HG03520 (cell line): ENCODE data around the gene ADGRL2.

Source experiments
- ATAC-seq: cut with Tn5 transposase; IDR thresholded peaks from one replicate; pipeline ENCODE4 v1.9.1; 2021; ENCODE audit warnings: mild to moderate bottlenecking, moderate library complexity; ENCODE audit not compliant: unreplicated experiment

Gene ADGRL2

DNA sequence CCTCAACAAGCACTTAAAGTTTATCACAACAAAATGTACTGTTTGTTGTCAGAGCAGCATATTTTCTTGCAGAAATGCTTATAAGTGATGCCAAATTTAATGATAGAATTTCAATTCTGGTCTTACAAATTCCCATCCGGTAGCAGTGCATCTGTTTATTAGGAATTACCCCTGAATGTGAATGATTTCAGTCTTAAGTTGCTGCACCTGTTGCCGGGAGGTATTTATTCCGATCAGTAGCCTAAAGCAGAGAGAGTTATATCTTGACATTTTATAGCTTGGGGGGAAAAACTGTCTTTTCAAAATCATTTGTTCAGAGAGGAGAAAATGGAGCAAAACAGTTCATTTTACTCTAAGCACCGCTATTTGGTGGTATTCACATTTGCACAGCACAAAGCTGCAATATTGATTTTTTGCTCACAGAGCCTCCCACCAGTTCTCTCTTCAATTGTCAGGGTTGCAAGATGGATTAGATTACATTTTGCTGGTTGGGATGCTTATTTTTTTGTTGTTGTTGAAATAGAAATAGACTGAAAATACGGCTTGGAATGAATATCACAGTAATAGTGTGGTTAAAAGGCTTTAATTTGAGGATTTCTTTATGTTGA, 98.6 kb downstream of the ADGRL2 start:
- no peak for ATAC-seq

DNA sequence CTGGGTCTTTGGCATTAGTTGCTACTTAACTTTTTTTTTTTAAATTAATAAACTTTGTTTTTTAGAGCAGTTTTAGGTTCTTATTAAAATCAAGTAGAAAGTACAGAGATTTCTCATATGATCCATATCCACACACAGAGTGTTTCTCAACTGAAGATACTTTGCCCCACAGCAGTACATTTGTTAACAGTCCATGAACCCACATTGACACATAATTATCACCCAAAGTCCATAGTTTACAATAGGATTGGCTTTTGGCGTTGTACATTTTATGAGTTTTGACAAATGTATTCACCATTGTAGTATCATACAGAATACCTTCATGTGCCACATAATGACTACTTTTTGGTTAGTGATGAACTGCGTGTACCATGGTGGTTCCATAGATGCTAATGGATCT, 106.8 kb downstream of the ADGRL2 start:
- no peak for ATAC-seq

DNA sequence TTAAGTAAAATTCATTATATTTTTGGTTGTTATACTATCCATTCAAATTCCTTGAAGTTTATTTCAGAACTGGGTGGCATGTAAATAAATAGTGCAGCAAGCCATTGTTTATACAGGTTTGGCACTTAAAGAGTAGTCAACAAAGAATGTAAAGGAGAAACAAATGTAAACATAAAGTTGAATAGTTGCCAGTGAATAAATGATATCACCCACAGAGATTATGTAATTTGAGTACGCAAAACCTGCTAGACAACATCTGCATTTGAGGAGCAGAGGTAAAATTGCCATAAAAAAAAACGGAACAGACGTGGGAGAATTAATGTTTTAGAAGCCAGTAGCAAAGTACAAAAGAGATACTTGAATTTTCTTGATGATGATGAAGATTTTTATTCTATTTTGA, 111.6 kb downstream of the ADGRL2 start:
- ATAC-seq, result no peak

DNA sequence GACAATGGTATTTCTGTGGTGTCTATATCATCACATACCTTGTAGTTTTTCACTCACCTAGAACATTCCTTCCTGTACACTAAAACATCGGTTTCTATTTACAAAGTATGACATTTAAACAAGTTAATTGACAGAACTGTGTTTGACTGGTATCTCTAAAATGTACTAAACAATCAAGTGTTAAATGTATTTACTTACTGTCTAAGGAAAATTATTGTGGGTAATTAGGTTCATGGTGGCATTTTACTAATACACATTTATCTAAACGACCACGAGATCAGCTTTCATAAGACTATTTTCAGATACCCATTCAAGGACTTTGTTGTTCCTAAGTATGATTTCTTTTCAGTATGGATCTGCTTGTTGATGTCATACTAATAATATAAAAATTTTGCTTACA, 115.2 kb downstream of the ADGRL2 start:
- ATAC-seq, result no peak

DNA sequence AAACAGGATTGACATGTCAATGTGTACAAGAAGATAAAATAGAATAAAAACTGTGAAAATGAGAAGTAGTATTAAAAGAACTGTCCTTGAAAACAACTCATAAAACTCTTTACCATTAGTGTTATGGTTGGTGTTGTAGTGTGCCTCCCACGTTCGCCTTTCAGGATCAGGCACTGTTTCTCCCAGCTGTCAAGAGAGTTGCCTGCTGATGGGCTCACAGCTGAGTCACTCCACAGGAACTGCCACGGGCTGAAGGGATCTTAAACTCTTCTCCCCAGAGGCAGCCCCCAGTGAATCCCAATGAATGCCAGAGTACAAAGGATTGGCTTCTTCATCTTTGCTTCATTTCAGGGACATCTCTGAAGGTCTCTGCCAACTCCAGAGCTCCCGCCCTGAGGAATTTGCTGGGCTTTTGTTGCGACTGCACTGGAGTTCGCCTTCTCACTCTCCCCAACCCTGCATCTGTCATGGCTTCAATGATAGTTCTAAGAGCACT, 119.6 kb downstream of the ADGRL2 start:
- no peak for ATAC-seq

DNA sequence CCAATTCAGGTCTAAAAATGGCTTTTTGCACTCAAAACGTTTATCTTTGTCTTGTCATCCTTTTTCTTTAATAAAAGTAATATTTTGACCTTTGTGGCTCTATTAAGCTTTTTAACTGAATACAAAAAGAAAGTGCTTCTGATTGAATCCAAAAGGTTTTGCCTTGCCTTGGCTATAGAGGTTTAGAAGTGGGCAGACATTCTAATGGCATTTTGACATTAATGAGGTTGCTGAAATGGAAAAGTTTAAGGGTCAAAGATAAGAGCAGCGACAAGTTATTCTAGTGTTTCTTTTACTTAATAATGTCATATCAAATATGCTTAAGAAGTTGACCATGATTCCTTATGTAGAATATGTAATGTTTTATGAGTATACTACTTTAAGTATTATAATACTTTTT, 120.2 kb downstream of the ADGRL2 start:
- no peak for ATAC-seq

DNA sequence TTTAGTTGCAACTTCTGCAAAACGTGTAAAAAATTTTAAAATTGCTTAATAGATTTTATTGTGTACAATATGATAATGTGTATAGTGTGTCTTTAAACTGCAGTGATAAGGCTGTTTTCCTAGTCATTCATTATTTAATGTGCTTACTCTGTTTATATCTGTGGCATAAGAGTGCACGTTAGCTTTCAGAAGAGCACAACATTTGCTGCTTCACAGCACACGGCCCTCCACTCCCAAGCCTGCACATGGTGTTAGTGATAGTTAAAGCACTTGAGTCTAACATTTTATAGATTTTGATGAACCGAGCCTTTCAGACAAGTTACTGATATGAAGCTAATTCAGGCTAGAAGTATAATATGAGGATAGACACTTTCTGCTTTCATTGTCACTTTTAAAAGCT, 120.6 kb downstream of the ADGRL2 start:
- no peak for ATAC-seq

DNA sequence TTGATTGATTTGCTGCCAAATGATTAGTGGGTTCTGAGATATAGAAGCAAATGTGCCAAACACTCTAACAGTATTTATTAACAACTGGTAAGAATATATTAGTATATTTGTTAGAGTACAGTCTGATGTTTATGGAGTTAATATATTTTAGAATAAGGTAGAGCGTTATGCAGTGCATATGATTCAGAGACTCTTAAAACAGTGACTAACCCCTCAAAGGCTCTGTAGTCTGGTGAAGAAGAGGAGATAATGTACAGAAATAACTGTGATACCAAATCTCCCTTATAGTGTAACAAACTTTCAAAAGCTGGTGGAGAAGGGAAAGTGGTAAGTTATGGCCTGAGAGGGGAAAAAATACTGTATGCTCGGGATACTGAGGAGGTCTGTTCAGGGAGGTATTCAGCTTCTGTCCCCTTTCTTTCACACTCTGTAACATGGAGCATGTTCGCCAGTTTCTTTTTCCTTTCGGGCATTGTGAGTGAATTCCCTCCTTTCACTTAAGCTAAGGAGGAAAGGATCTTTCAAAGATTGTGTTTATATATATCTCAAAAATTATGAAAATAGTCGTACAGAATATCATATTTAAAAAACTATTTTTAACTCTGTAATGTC, 121.2 kb downstream of the ADGRL2 start:
- ATAC-seq, result no peak

DNA sequence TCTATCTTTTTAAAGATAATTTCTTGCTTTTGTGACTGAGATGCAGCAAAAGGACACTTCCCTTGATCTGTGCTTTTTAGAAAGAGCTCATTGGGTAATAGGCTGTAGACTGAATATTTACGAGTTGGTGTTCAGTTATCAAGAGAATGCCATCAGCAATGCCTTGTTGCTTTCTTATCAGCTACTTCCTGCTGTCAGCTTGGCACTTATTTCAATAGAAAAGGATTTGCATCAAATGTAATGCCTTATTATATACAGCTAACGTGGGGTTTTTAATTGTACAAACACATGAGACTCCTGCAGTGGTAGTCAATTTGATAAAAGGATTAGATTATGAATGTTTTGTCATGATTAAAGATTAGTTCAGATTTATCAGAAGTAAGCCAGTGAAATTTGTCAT, 122.2 kb downstream of the ADGRL2 start:
- ATAC-seq, result no peak

DNA sequence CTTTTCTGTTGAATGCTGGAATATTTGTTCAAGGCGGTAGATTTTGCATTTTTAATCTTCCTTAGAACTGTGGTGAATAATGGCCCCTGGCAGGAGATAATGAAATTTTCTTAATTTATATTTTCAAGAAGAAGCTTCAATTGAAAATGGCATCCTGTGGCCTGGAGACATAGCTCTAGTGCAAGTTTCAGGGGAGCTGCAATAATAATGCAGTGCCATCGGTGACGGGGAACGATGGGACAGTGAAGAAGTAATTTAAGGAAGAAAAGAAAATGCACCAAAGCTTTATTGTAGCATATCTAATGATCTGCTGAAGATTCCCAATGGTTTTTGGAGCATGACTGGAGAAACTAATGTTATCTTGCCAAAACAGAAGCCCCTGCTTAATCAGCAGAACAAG, 128.4 kb downstream of the ADGRL2 start:
- ATAC-seq, result no peak

DNA sequence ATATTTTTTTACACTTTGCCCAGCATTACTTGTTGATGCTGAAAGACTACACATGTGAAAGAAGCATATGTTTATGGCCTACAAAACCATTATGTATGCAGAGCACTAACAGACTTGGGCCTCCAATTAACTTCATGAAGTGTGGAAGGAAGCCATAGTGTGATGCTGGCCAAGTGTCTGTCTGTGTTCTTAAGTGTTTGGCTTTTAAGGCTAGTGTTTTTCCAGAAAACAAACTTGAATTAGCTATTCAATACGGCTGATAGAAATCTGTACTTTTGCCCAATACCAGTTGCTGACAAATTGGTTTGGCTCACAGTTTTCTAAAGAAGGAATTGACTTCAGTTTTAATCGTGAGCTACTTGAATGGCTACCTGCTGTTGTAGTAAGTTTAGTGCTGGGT, 136.1 kb downstream of the ADGRL2 start:
- no peak for ATAC-seq

DNA sequence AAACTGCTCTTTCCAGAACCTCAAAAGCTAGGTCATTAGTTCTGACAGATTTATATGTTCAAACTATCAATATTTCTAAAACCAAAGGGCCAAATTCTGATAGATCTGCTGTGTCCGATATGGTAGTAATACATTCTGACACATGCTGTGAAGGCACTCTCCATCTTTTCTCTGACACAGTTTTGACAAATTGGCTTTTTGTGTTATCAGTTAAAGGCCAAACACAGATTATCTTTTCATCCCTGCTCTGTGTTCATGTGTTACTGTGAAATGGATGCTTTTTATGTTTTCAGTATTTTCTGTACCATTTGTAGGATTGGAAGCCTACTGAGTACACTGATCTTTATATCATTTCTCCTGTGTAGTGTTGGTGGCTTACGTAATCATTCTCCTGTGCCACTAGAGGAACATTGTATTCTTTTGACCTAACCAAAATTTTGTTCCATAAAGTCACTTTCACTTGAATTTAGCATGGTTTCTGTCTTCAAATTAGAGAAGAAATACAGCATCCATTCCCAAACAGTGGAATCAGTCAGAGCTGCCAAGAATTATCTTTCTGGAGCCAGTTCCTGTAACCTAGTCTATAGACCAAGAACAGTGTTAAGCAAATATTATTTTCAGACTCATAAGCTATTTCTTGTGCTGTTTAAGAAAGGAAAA, 137.2 kb downstream of the ADGRL2 start:
- ATAC-seq, result no peak

DNA sequence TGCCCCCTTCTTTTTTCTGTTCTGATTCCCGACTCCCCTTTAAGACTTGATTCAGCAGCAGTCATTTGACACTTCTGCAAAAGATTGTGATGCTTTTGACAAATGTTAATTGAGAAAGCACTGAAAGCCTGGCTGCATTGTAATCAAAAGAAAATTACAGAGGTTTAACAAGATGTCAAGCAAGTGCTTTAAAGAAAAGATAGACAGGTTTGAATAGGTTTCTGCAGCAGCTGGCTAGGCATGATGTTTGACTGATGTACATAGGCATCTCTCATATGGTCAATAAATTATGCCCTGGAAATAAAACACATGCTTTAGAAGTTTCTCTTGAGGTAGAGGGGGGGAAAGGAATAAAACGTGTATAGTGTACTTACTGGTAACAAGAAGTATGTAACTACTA, 147.8 kb downstream of the ADGRL2 start:
- ATAC-seq, result no peak

DNA sequence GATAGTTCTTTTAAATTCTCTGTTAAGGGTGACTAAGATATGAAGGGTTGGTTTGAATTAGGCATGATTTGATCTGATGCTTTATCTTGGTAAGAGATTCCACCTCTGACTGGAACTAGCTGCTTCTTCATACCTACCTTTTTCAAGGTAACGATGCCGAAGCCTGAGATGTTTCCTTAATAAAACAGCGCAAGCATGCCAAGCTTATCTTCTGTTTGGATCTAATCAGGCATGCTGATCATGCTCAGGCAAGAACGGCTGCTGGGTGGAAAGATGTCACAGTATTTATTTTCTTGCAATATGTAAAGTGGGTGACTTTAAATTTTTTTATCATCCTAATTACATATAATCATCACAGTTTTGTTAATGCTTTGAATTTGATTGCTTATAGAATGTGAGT, 148.7 kb downstream of the ADGRL2 start:
- no peak for ATAC-seq

DNA sequence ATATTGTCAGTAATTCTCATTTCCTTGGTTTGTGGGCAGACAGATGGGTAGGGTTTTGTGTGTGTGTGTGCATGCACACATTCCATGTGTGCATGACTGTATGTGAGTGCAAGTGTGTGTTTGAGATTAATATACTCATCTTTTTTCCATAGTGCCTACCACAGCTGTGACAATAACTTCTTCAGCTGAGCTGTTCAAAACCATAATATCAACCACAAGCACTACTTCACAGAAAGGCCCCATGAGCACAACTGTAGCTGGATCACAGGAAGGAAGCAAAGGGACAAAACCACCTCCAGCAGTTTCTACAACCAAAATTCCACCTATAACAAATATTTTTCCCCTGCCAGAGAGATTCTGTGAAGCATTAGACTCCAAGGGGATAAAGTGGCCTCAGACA, 149.3 kb downstream of the ADGRL2 start:
- ATAC-seq, result no peak

DNA sequence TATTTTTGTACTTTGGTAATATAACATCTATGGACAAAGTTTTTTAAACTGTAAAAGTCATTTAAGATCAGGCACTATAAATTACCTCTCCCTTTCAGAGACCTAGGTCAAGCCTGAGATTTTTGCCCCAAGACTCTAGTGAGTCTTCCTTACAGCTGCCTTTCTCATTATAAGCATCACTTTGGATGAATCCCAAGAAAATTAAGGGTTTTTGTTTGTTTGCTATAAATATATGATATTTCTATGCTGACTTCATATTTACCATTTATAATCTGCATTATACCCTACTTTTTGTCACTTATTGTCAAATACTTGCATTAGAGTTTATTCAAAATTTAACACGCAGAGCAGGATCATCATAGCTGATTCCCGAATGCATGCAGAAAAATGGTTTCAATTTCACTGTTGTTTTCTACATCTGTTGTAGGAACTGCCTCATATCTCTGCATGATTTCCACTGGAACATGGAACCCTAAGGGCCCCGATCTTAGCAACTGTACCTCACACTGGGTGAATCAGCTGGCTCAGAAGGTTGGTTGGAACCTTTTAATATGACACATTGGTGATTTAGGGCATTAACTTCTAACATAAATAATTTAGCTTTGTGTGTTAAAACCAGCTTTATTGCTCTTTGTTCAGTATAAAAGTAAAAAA, 150.0 kb downstream of the ADGRL2 start:
- no peak for ATAC-seq

DNA sequence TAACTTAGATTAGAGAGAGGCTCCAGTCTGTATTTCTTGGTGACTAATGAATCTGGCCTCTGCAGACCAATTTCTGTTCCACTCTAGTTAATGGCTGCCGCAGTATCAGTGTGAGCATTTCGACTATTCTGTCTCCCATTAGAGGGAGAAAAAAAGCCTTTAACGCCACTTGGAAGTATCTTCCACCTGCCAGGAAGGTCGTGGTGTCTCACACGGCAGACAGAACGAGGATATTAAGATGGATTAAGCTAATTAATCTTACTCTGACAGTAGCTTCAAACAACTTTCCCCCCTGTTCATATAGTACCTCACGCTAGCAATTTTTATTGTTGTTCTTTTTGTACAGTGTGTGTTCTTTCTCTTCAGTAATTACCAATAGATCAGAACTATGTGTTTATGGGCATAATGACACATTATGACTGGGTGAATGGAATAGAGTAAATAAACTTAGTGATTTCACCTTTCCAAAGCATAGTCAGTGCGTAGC, 153.8 kb downstream of the ADGRL2 start:
- ATAC-seq, result no peak

DNA sequence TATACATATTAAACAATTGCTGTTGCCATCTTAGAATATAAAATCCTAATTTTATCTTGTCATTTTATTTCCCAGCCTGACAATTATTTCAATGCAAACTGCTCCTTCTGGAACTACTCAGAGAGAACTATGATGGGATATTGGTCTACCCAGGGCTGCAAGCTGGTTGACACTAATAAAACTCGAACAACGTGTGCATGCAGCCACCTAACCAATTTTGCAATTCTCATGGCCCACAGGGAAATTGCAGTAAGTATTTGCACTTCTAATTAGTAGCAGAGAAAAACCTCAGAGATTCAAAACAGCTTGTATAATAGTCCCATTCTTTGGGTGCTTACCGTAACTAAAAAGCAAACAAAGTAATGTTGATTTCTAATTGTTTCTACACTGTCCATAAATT, 167.2 kb downstream of the ADGRL2 start:
- no peak for ATAC-seq

DNA sequence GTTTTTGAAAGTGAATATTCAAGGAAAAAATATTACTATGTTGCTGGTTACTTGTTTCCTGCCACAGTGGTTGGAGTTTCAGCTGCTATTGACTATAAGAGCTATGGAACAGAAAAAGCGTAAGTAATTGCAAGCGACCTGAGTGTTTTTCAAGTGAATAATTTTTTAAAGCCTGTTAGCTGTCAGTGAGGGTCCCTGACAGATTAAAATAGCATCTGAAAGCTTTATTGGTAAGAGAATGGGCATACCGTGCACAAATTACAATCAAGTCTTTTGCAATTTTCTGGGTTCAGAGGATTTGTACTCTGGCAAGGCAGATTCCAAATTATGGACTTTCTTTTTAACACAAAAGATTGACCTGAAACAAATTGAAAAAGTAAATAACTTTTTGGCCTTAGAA, 169.7 kb downstream of the ADGRL2 start:
- no peak for ATAC-seq

DNA sequence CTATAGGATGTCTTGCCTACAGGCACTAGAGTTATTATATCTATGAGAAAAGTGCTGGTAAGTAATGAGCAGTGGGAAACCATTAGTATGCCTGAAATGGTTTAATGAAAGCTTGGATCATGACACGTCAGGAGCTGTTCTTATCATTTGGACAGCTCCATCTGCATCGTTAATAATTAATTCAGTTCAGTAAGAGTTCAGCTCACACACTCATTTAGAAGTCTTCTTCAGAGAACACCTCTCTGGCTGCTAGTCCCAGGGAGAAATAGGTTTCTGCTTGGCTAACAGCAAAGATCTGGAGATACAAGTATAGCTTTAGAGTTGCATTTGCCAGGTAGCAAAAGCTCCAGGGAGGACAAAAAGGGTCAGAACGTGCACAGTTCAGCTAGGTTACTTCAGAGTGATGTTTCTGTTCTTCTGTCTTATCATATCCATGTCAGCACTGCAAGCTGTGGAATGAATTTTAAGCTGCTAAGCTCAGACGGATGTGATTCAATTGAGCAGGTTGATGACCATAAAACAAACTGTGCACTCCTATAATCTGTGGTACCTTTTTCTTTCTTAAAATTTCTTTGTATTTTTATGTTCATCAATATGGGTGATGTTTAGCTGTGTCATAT, 173.6 kb downstream of the ADGRL2 start:
- ATAC-seq, result no peak

DNA sequence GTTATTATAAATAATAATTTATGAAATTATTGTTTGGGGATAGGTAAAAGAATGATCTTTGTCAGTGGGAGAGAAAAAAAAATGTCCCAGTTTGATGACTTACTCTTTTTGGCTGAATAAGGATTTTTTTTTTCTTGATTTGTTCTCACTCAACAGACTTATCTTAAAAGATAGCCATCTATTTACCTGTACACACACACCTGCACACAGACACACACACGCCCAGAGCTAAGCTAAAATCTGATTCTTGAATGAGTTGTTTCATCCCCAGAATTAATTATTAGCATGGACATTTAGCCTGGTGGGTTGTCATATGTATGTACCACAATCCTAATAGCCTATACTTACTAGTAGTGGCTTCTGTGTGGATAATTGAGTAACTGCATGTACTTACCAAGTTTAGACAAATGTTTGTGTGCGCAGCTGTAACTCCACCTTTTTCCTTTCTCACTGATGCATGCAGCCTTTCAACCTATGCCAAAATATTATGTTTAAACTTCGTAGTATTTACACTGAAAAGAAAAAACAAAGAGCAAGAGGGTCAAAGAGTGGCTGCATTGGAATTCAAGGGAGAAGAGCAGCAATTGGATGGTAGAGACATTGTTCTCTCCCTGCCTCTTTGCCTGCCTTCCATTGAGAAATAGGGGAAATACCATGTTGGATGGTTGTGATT, 174.3 kb downstream of the ADGRL2 start:
- no peak for ATAC-seq
